Stomach (tissue), 9 donors: ENCODE measurements around the gene GUK1. TPM values are rescaled to one million over a fixed set of nuclear protein-coding genes. Genes with fewer than 3 reads are reported as not detected.

ENCODE experiments used
- DNase-seq, 2 donors: peaks; one replicate each; pipeline versions ENCODE4 v3.0.0 to v3.0.0-alpha.2; 2013 to 2019
- H3K27ac ChIP-seq, 5 donors: fragments of 200-600 bp in 4 of 5; sonication (generic) in 4 of 5; one replicate each; pipeline ENCODE4 v1.5.1; 2013 to 2019; ENCODE audit warnings: mild to moderate bottlenecking in 1 of 5, moderate library complexity in 1 of 5
- H3K27me3 ChIP-seq, 3 donors: fragments of 200-600 bp; sonication (generic); one replicate each; pipeline ENCODE4 v1.5.1; 2017 to 2019; ENCODE audit warnings: mixed run types in 1 of 3
- H3K36me3 ChIP-seq, 4 donors: fragments of 200-600 bp; sonication (generic); 1 replicate in 3 of 4; 2 replicates in 1 of 4; pipeline ENCODE4 v1.5.1; 2016 to 2019
- H3K4me1 ChIP-seq, 4 donors: fragments of 200-600 bp; sonication (generic); one replicate each; pipeline ENCODE4 v1.5.1; 2016 to 2019
- H3K4me3 ChIP-seq, 4 donors: fragments of 200-600 bp; sonication (generic) in 3 of 4; one replicate each; pipeline ENCODE4 v1.5.1; 2016 to 2019; ENCODE audit warnings: mild to moderate bottlenecking in 1 of 4
- H3K9me3 ChIP-seq, 4 donors: fragments of 200-600 bp; sonication (generic); one replicate each; pipeline ENCODE4 v1.5.1; 2016 to 2019
- CTCF ChIP-seq, 7 experiments: fragments of 450-650 bp in 4 of 7; fragments of 200-600 bp in 3 of 7; sonication (generic) in 3 of 7; IDR thresholded peaks; one replicate each; pipeline ENCODE4 v1.5.1; 2016 to 2019; ENCODE audit warnings: antibody characterized with exemption in 7 of 7, control low read depth in 2 of 7, mild to moderate bottlenecking in 1 of 7
- EP300 ChIP-seq: sonication (generic); formaldehyde crosslinking; IDR thresholded peaks from one replicate; pipeline ENCODE4 v1.6.1; 2017; ENCODE audit warnings: antibody characterized with exemption
- POLR2A ChIP-seq, 4 donors: fragments of 450-650 bp; IDR thresholded peaks; one replicate each; pipeline ENCODE4 v1.6.1; 2016; ENCODE audit warnings: antibody characterized with exemption in 4 of 4, control low read depth in 2 of 4, mild to moderate bottlenecking in 1 of 4, moderate library complexity in 1 of 4
- POLR2AphosphoS5 ChIP-seq, 3 donors: sonication (generic); formaldehyde crosslinking; IDR thresholded peaks; one replicate each; pipeline ENCODE4 v1.6.1; 2016; ENCODE audit warnings: antibody characterized with exemption in 3 of 3
- WGBS, 5 donors: extraction: QIAGEN DNeasy Blood & Tissue Kit in 3 of 5; methylation state at CpG; one replicate each; pipeline versions ENCODE4 v1.1.5 to v1.1.7; 2013 to 2018; 5-methylcytosine and 5-hydroxymethylcytosine counted together
- intact Hi-C: fragments of 100-400 bp; cut with DNase I; formaldehyde crosslinking; loops from one replicate; pipeline ENCODE4 v1.15.1; 2023; ENCODE audit warnings: low total_unique reads
- polyA plus RNA-seq, 3 donors: library from polyadenylated mRNA; stranded (reverse); fragments of 200-250 nt; gene quantifications; one replicate each; pipeline ENCODE4 v1.2.3, GENCODE V29; 2013
- total RNA-seq, 5 donors: library from RNA; depleted of rRNA; stranded (reverse); fragments of >200 nt; gene quantifications; one replicate each; pipeline versions ENCODE4 v1.1.0 to v1.2.3, GENCODE V29; 2014 to 2016
- donor health status: healthy with polysubstance abuse.
- donor health status: Bipolar disorder and iron deficiency.
- donor health status: healthy.

GUK1 gene
- total and polyA plus RNA-seq, 8 donors: 179 to 613 (median 282) TPM

GRCh38 chr1:228104526-228105269, 35.4 kb upstream of the GUK1 start:
- Histone ChIP-seq H3K4me1 (peaks cover 32 to 55% (median 53%) of the 10 kb centered on the region in 4 donors), H3K9me3 (no peaks in the 10 kb centered on the region), H3K36me3 (peaks cover 27 to 48% (median 40%) of the 10 kb centered on the region in 4 donors), H3K27me3 (no peaks in the 10 kb centered on the region), H3K27ac (peak overlapping the region in 2 of 5 donors; percentile 90 to 96), H3K4me3 (no peak overlapping the region)
- 57 to 72% (median 62%) methylated on average over 5 to 7 of the region's 7 CpGs for WGBS, 5 donors
- no peak for TF ChIP-seq POLR2A (IDR thresholded peaks at IDR 0.05)
- TF ChIP-seq CTCF (IDR thresholded peaks at IDR 0.05): no peak
- TF ChIP-seq EP300: no peak
- no peak for DNase-seq
- intact Hi-C loops: no loop called here

GRCh38 chr1:228105270-228105995, 34.6 kb upstream of the GUK1 start:
- Histone ChIP-seq H3K27me3 (no peaks in the 10 kb centered on the region), H3K9me3 (no peaks in the 10 kb centered on the region), H3K36me3 (peaks cover 20 to 40% (median 33%) of the 10 kb centered on the region in 4 donors), H3K27ac (peak overlapping the region in 1 of 5 donors; percentile 9), H3K4me3 (no peak overlapping the region), H3K4me1 (peaks cover 39 to 62% (median 57%) of the 10 kb centered on the region in 4 donors)
- no peak for DNase-seq
- no peak for TF ChIP-seq CTCF (IDR thresholded peaks at IDR 0.05)
- TF ChIP-seq EP300: no peak
- no peak for TF ChIP-seq POLR2AphosphoS5 (IDR thresholded peaks at IDR 0.05)
- no peak for TF ChIP-seq POLR2A (IDR thresholded peaks at IDR 0.05)
- 71 to 81% (median 77%) methylated on average over 8 to 9 of the region's 9 CpGs for WGBS, 5 donors
- intact Hi-C loops: no loop called here

- no peak overlapping the region for H3K4me3 ChIP-seq
- no peak for TF ChIP-seq POLR2A (IDR thresholded peaks at IDR 0.05)
- TF ChIP-seq EP300: no peak
- no peak for TF ChIP-seq CTCF (IDR thresholded peaks at IDR 0.05)
- TF ChIP-seq POLR2AphosphoS5 (IDR thresholded peaks at IDR 0.05): no peak
- H3K36me3 ChIP-seq: peaks cover 14 to 33% (median 26%) of the 10 kb centered on the region in 4 donors
- no peak for DNase-seq
- WGBS, 5 donors: 82 to 89% (median 85%) methylated on average over 3 to 8 of the region's 8 CpGs
- H3K4me1 ChIP-seq: peaks cover 38 to 64% (median 55%) of the 10 kb centered on the region in 4 donors
- no peaks in the 10 kb centered on the region for H3K27me3 ChIP-seq
- intact Hi-C loops: no loop called here
- no peaks in the 10 kb centered on the region for H3K9me3 ChIP-seq
- H3K27ac ChIP-seq: no peak overlapping the region
Observed at GRCh38 chr1:228105996-228106799, 33.9 kb upstream of the GUK1 start.

GRCh38 chr1:228106800-228107054, 33.4 kb upstream of the GUK1 start:
- Histone ChIP-seq H3K4me3 (no peak overlapping the region), H3K4me1 (peaks cover 33 to 59% (median 50%) of the 10 kb centered on the region in 4 donors), H3K9me3 (no peaks in the 10 kb centered on the region), H3K27me3 (no peaks in the 10 kb centered on the region), H3K27ac (no peak overlapping the region), H3K36me3 (peaks cover 14 to 29% (median 26%) of the 10 kb centered on the region in 4 donors)
- intact Hi-C loops: no loop called here
- TF ChIP-seq POLR2A (IDR thresholded peaks at IDR 0.05) (no peak), POLR2AphosphoS5 (IDR thresholded peaks at IDR 0.05) (no peak), EP300 (no peak), CTCF (IDR thresholded peaks at IDR 0.05) (no peak)
- 86 to 92% (median 90%) methylated on average over 9 of the region's 9 CpGs for WGBS, 5 donors
- no peak for DNase-seq
